ENCODE measurements around the gene KIAA0586. TPM values are rescaled to one million over a fixed set of nuclear protein-coding genes. Genes with fewer than 3 reads are reported as not detected.

The KIAA0586 gene
- total and polyA plus RNA-seq, 8 donors: 3.9 to 12.4 (median 5.4) TPM

GRCh38 chr14:58397156-58397555 lies 30.4 kb upstream of the KIAA0586 start:
- Histone ChIP-seq H3K9me3 (no peaks in the 10 kb centered on the region), H3K27ac (no peak overlapping the region), H3K36me3 (no peaks in the 10 kb centered on the region), H3K4me1 (peaks cover 0 to 6% (median 0%) of the 10 kb centered on the region in 3 donors), H3K27me3 (no peaks in the 10 kb centered on the region), H3K4me3 (no peak overlapping the region)
- DNase-seq (no peak), ATAC-seq (no peak), FAIRE-seq (no peak)
- WGBS, 2 donors: 92 to 97% methylated on average over 6 of the region's 6 CpGs
- TF ChIP-seq CTCF (IDR thresholded peaks at IDR 0.05): no peak
- intact Hi-C loops (cut with DNase I): no loop called here

GRCh38 chr14:58398495-58398894 lies 29.0 kb upstream of the KIAA0586 start:
- Histone ChIP-seq H3K4me1 (peaks cover 0 to 6% (median 0%) of the 10 kb centered on the region in 3 donors), H3K4me3 (no peak overlapping the region), H3K36me3 (no peaks in the 10 kb centered on the region), H3K27ac (no peak overlapping the region), H3K27me3 (no peaks in the 10 kb centered on the region), H3K9me3 (no peaks in the 10 kb centered on the region)
- FAIRE-seq (no peak), DNase-seq (no peak), ATAC-seq (no peak)
- TF ChIP-seq CTCF (IDR thresholded peaks at IDR 0.05): no peak
- intact Hi-C loops (cut with DNase I): no loop called here

GRCh38 chr14:58398895-58399294 lies 28.6 kb upstream of the KIAA0586 start:
- H3K36me3 ChIP-seq: no peaks in the 10 kb centered on the region
- H3K4me3 ChIP-seq: no peak overlapping the region
- DNase-seq (no peak), ATAC-seq (no peak), FAIRE-seq (no peak)
- no peak overlapping the region for H3K27ac ChIP-seq
- no peaks in the 10 kb centered on the region for H3K9me3 ChIP-seq
- H3K27me3 ChIP-seq: no peaks in the 10 kb centered on the region
- WGBS, 2 donors: 93 to 96% methylated on average over 3 of the region's 3 CpGs
- intact Hi-C loops (cut with DNase I): no loop called here
- no peak for TF ChIP-seq CTCF (IDR thresholded peaks at IDR 0.05)
- peaks cover 0 to 6% (median 0%) of the 10 kb centered on the region in 3 donors for H3K4me1 ChIP-seq

GRCh38 chr14:58401587-58401986 lies 25.9 kb upstream of the KIAA0586 start:
- ATAC-seq (no peak), FAIRE-seq (no peak), DNase-seq (no peak)
- 80 to 87% methylated on average over 3 of the region's 3 CpGs for WGBS, 2 donors
- Histone ChIP-seq H3K27me3 (no peaks in the 10 kb centered on the region), H3K4me3 (no peak overlapping the region), H3K9me3 (no peaks in the 10 kb centered on the region), H3K4me1 (peaks cover 0 to 3% (median 0%) of the 10 kb centered on the region in 3 donors), H3K36me3 (no peaks in the 10 kb centered on the region), H3K27ac (no peak overlapping the region)
- TF ChIP-seq CTCF (IDR thresholded peaks at IDR 0.05): no peak
- intact Hi-C loops (cut with DNase I): no loop called here

- ATAC-seq (no peak), DNase-seq (no peak), FAIRE-seq (no peak)
- H3K36me3 ChIP-seq: peaks cover 0 to 36% (median 11%) of the 10 kb centered on the region in 3 donors
- 92 to 93% methylated on average over 3 of the region's 3 CpGs for WGBS, 2 donors
- TF ChIP-seq CTCF (IDR thresholded peaks at IDR 0.05): no peak
- H3K27ac ChIP-seq: no peak overlapping the region
- no peaks in the 10 kb centered on the region for H3K4me1 ChIP-seq
- no peaks in the 10 kb centered on the region for H3K9me3 ChIP-seq
- H3K4me3 ChIP-seq: no peak overlapping the region
- H3K27me3 ChIP-seq: no peaks in the 10 kb centered on the region
- intact Hi-C loops (cut with DNase I): no loop called here
Measured at GRCh38 chr14:58408681-58409215, 18.8 kb upstream of the KIAA0586 start.
